Hematopoietic multipotent progenitor cell treated with erythropoietin and hydrocortisone succinate and interleukin-3 and kit ligand, for 15 days (in vitro differentiated cells): ENCODE data around the gene STK24.

Source experiments
- DNase-seq: peaks from one replicate; pipeline ENCODE4 v3.0.0-alpha.2; 2015; ENCODE audit warnings: low spot score

Gene STK24

GRCh38 chr13:98473135-98473787 lies 103.6 kb downstream of the STK24 start:
- no peak for DNase-seq

- no peak for DNase-seq
These were observed 105.0 kb downstream of the STK24 start for GRCh38 chr13:98471934-98472333.

- no peak for DNase-seq
These were observed 106.0 kb downstream of the STK24 start for GRCh38 chr13:98470920-98471319.

- no peak for DNase-seq
These were observed 108.0 kb downstream of the STK24 start for GRCh38 chr13:98468929-98469328.

- no peak for DNase-seq
These were observed 108.5 kb downstream of the STK24 start for GRCh38 chr13:98468361-98468760.

GRCh38 chr13:98467263-98467985 lies 109.5 kb downstream of the STK24 start:
- DNase-seq = no peak

GRCh38 chr13:98466634-98467236 lies 110.2 kb downstream of the STK24 start:
- peak; percentile 71 for DNase-seq

GRCh38 chr13:98462946-98463345 lies 114.0 kb downstream of the STK24 start:
- no peak for DNase-seq

GRCh38 chr13:98462241-98462882 lies 114.5 kb downstream of the STK24 start:
- no peak for DNase-seq

- DNase-seq = no peak
These were observed 115.2 kb downstream of the STK24 start for GRCh38 chr13:98461486-98462240.

- DNase-seq = no peak
These were observed 116.4 kb downstream of the STK24 start for GRCh38 chr13:98460516-98460915.

GRCh38 chr13:98459721-98460370 lies 117.1 kb downstream of the STK24 start:
- DNase-seq = no peak

GRCh38 chr13:98459171-98459681 lies 117.7 kb downstream of the STK24 start:
- DNase-seq = no peak

- DNase-seq = no peak
These were observed 118.5 kb downstream of the STK24 start for GRCh38 chr13:98458431-98458830.

- DNase-seq = no peak
These were observed 119.9 kb downstream of the STK24 start for GRCh38 chr13:98457053-98457452.

- no peak for DNase-seq
These were observed 120.5 kb downstream of the STK24 start for GRCh38 chr13:98456413-98456845.

- DNase-seq = peak; percentile 11
These were observed 122.5 kb downstream of the STK24 start for GRCh38 chr13:98454389-98454881.

GRCh38 chr13:98452851-98453843 lies 123.8 kb downstream of the STK24 start:
- no peak for DNase-seq

GRCh38 chr13:98451676-98452470 lies 125.0 kb downstream of the STK24 start:
- DNase-seq = no peak
